ENCODE data around the gene CALN1.

GRCh38 chr7:71777278-71777677 is 634.9 kb downstream of the CALN1 start:
- no peak for TF ChIP-seq CTCF (optimal IDR thresholded peaks at IDR 0.05 in 1 of 3, IDR thresholded peaks at IDR 0.05 in 1 of 3, conservative IDR thresholded peaks at IDR 0.05 in 1 of 3; ENCODE audit: extremely low read depth in 1 of 3, insufficient read depth in 2 of 3, low read length in 3 of 3)
- no peak for TF ChIP-seq EZH2 (IDR thresholded peaks at IDR 0.05; ENCODE audit: low read length)
